Body of pancreas (tissue), 4 donors: Measurements from ENCODE around the gene C10orf105. TPM values are rescaled to one million over a fixed set of nuclear protein-coding genes. Genes with fewer than 3 reads are reported as not detected.

Experiments
- ATAC-seq: fragments of 150-250 bp; one replicate; pipeline ENCODE4 v1.9.1; 2016
- DNase-seq, 4 donors: peaks; one replicate each; pipeline ENCODE4 v3.0.0-alpha.2; 2019
- H3K27ac ChIP-seq, 4 donors: fragments of 200-600 bp; sonication (generic); 1 replicate in 3 of 4; 2 replicates in 1 of 4; pipeline versions ENCODE4 v1.5.1 to v1.6.1; 2016 to 2019; ENCODE audit warnings: mild to moderate bottlenecking in 1 of 4, mixed read lengths in 1 of 4, moderate library complexity in 1 of 4
- H3K27me3 ChIP-seq, 2 donors: fragments of 200-600 bp; sonication (generic); one replicate each; pipeline ENCODE4 v1.6.0; 2016; ENCODE audit warnings: mild to moderate bottlenecking in 1 of 2
- H3K36me3 ChIP-seq, 2 donors: fragments of 200-600 bp; sonication (generic); replicated peaks in 1 of 2; 2 replicates each; pipeline ENCODE4 v1.5.1; 2016; ENCODE audit warnings: low read depth in 2 of 2; ENCODE audit not compliant: insufficient read depth in 1 of 2
- H3K4me1 ChIP-seq: fragments of 200-600 bp; sonication (generic); one replicate; pipeline ENCODE4 v1.6.0; 2016
- H3K4me3 ChIP-seq, 2 donors: fragments of 200-600 bp; sonication (generic); 1 replicate in 1 of 2; 2 replicates in 1 of 2; pipeline ENCODE4 v1.5.1; 2016 to 2019
- H3K9me3 ChIP-seq, 3 donors: fragments of 200-600 bp; sonication (generic); 1 replicate in 2 of 3; 2 replicates in 1 of 3; pipeline ENCODE4 v1.5.1; 2016
- POLR2A ChIP-seq, 3 donors: fragments of 450-650 bp; IDR thresholded peaks; one replicate each; pipeline ENCODE4 v1.6.1; 2016; ENCODE audit warnings: antibody characterized with exemption in 3 of 3, mild to moderate bottlenecking in 2 of 3
- WGBS, 2 donors: methylation state at CpG; one replicate each; pipeline ENCODE4 v1.1.5; 2017; 5-methylcytosine and 5-hydroxymethylcytosine counted together
- intact Hi-C: fragments of 100-400 bp; cut with DNase I; formaldehyde crosslinking; loops from one replicate; pipeline ENCODE4 v1.15.1; 2023
- total RNA-seq, 2 donors: library from RNA; depleted of rRNA; stranded (reverse); fragments of >200 nt; gene quantifications; one replicate each; pipeline ENCODE4 v1.1.0, GENCODE V29; 2016
- TF ChIP-seq, protein P1 (sequence below), 7 experiments: fragments of 450-650 bp in 4 of 7; fragments of 200-600 bp in 3 of 7; sonication (generic) in 3 of 7; IDR thresholded peaks; one replicate each; pipeline ENCODE4 v1.5.1; 2016 to 2019; ENCODE audit warnings: antibody characterized with exemption in 7 of 7

Gene C10orf105
- total RNA-seq, 2 donors from 2014 or later = not detected

DNA sequence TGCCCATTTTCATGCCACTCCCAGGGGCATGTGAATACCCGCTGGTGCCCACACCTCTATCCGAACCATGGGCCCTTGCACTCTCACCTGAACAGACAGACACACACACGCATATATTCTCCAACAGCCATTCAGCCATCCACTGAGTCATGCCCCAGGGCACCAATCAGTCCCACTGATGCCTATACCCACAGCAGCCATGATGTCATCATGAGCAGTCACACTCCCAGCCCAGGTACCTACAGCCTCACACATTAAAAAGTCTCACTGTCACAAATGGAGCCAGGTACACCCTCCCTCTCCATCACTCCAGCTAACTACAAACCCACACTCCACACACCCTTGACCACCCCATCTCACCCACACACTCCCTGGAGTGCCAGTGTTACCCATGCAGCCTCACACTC lies 41.5 kb upstream of the C10orf105 start:
- Histone ChIP-seq H3K27ac (no peak overlapping the region), H3K4me3 (no peak overlapping the region), H3K36me3 (no peaks in the 10 kb centered on the region), H3K9me3 (no peaks in the 10 kb centered on the region), H3K4me1 (peaks cover 8% of the 10 kb centered on the region), H3K27me3 (no peaks in the 10 kb centered on the region)
- WGBS, 2 donors = 86 to 88% methylated on average over 3 of the region's 3 CpGs
- intact Hi-C loops = no loop called here
- DNase-seq = no peak
- ATAC-seq = no peak
- TF ChIP-seq, protein P1, sequence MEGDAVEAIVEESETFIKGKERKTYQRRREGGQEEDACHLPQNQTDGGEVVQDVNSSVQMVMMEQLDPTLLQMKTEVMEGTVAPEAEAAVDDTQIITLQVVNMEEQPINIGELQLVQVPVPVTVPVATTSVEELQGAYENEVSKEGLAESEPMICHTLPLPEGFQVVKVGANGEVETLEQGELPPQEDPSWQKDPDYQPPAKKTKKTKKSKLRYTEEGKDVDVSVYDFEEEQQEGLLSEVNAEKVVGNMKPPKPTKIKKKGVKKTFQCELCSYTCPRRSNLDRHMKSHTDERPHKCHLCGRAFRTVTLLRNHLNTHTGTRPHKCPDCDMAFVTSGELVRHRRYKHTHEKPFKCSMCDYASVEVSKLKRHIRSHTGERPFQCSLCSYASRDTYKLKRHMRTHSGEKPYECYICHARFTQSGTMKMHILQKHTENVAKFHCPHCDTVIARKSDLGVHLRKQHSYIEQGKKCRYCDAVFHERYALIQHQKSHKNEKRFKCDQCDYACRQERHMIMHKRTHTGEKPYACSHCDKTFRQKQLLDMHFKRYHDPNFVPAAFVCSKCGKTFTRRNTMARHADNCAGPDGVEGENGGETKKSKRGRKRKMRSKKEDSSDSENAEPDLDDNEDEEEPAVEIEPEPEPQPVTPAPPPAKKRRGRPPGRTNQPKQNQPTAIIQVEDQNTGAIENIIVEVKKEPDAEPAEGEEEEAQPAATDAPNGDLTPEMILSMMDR (IDR thresholded peaks at IDR 0.05) = no peak
- TF ChIP-seq POLR2A (IDR thresholded peaks at IDR 0.05) = no peak

DNA sequence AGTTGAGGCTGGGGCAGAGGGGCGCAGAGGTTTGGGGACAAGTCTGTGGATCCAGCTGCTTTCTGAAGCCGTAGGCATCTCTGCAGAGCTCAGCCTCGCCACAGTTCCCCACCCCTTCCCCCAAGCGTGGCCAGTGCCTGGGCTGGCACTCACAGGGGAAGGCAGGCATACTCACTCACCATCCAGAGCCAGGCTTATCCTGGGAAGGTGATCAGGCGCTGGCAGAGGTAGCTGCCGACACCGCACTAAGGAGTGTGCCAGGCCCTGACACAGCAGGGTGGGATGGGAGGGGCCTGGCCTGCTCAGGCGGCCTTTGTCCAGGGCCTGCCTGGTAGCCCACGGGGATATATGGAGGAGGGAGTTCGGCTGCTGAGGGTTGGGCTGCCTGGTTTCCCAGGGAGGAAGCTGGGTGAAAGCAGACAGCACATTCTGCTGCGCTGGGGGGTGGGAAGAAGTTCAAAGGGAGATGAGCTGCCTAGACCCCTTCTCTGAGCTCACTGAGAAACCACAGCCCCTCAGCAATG lies 37.9 kb upstream of the C10orf105 start:
- TF ChIP-seq, protein P1 (IDR thresholded peaks at IDR 0.05) = no peak
- TF ChIP-seq POLR2A (IDR thresholded peaks at IDR 0.05) = no peak
- Histone ChIP-seq H3K4me1 (no peaks in the 10 kb centered on the region), H3K9me3 (no peaks in the 10 kb centered on the region), H3K4me3 (no peak overlapping the region), H3K27me3 (no peaks in the 10 kb centered on the region), H3K27ac (peak overlapping the region in 2 of 4 donors; percentile 20 to 66), H3K36me3 (no peaks in the 10 kb centered on the region)
- DNase-seq (no peak), ATAC-seq (no peak)
- intact Hi-C loops = no loop called here
- WGBS, 2 donors = 52 to 54% methylated on average over 5 to 10 of the region's 11 CpGs

DNA sequence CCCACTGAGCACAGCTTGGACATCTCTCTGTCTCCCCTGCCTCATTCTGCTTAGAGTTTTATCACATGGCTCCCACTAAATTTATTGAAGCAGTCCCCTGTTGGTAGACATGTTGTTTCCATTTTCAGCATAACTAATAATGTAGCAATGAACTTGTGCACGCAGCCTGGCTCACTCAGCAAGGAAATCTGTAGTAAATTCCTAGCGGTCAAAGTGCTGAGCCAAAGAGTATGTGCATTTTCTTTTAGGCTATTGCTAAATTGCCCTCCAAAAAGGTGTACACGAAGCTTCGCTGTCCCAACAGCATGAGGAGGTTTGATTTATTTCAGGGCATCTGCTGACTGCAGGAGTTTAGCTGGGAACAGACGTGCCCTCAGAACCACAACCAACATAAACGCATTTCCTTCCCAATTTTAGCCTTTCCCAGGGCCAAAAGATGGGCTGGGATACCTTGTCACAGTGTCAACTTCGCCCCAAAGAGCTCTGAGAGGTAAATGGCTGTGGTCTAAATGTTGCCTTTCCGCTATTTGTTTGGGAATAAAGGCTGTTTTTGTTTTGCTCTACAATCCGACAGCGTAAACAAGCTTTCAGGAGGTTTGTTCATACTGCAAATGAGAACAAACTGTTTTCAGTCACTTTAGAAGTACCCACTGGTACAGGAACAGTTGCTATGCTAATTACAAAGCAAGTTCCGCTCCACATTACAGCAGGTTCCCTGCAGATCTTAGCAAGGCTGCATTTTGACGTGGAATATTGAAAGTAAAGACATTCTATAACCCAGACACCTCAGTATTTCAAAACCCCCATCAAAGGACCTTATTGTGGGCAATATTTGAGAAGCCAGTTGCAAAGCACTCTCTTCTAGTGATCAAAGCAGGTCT lies 37.0 kb upstream of the C10orf105 start:
- DNase-seq (peak in 1 of 4 donors; percentile 58), ATAC-seq (no peak)
- intact Hi-C loops = no loop called here
- Histone ChIP-seq H3K4me1 (no peaks in the 10 kb centered on the region), H3K9me3 (no peaks in the 10 kb centered on the region), H3K36me3 (no peaks in the 10 kb centered on the region), H3K27me3 (no peaks in the 10 kb centered on the region), H3K4me3 (no peak overlapping the region), H3K27ac (peak overlapping the region in 1 of 4 donors; percentile 66)
- WGBS, 2 donors = 63 to 73% methylated on average over 12 of the region's 12 CpGs
- peak in 1 of 3 donors; percentile 15 for TF ChIP-seq POLR2A (IDR thresholded peaks at IDR 0.05)
- TF ChIP-seq, protein P1 (IDR thresholded peaks at IDR 0.05) = no peak

DNA sequence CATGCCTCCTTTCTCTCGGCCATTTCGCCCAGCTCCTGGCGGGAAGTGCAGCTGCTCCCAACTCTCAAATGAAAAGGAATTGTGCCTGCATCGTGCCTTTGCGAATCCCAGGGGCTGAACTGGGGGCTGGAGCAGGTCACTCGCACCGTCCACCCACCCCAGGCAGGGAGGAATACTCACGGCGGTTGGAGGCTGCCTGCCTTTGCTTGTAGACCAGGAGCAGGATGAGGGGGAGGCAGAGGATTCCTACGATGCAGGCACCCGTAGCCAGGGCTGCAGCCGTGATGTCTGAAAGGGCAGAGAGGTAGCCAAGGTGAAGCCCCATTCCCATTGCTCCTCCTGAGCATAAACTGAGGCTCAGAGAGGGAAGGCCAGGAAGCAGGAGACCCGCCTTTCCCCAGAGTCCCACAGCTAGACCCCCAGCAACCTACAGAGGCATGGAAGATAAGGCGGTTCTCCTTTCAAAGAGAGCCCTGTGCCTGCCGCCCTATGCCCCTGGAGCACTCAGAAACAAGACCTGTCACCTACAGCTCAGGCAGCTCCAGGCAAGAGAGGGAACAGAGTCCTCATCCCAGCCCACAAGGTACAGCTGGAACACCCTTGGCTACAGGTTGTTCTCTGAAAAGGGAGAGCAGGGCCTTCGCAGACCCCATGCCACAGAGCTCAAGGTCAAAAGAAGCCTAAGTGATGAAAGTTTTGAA lies 35.8 kb upstream of the C10orf105 start:
- H3K27ac ChIP-seq = peak overlapping the region in 1 of 4 donors; percentile 66
- no peaks in the 10 kb centered on the region for H3K27me3 ChIP-seq
- H3K9me3 ChIP-seq = no peaks in the 10 kb centered on the region
- WGBS, 2 donors = 89 to 92% methylated on average over 16 of the region's 16 CpGs
- peaks cover 0 to under 1% of the 10 kb centered on the region in 2 donors for H3K36me3 ChIP-seq
- TF ChIP-seq POLR2A (IDR thresholded peaks at IDR 0.05) = no peak
- TF ChIP-seq, protein P1 (IDR thresholded peaks at IDR 0.05) = no peak
- intact Hi-C loops = no loop called here
- no peaks in the 10 kb centered on the region for H3K4me1 ChIP-seq
- no peak overlapping the region for H3K4me3 ChIP-seq
- DNase-seq (no peak), ATAC-seq (no peak)
